Right lobe of liver (tissue), 6 donors: Measurements from ENCODE around the gene LINC00237. TPM values are rescaled to one million over a fixed set of nuclear protein-coding genes. Genes with fewer than 3 reads are reported as not detected.
A peak's percentile ranks its signal among the peaks of the same experiment; 100 is the strongest.

Experiments
- ATAC-seq, 4 donors: fragments of 200-7000 bp; cut with Tn5 transposase; one replicate each; pipeline ENCODE4 v1.9.1; 2020; ENCODE audit warnings: mild to moderate bottlenecking in 4 of 4, moderate library complexity in 4 of 4
- DNase-seq, 3 donors: peaks; one replicate each; pipeline ENCODE4 v3.0.0-alpha.2; 2020
- H3K27ac ChIP-seq, 3 donors: fragments of 200-600 bp; one replicate each; pipeline ENCODE4 v1.8.0; 2022
- H3K27me3 ChIP-seq, 2 donors: fragments of 200-600 bp; one replicate each; pipeline ENCODE4 v1.8.0; 2022
- H3K36me3 ChIP-seq, 4 donors: fragments of 200-600 bp; sonication (generic) in 1 of 4; one replicate each; pipeline versions ENCODE4 v1.5.1 to v1.8.0; 2017 to 2022; ENCODE audit warnings: control low read depth in 1 of 4
- H3K4me1 ChIP-seq, 4 donors: fragments of 200-600 bp; sonication (generic) in 1 of 4; one replicate each; pipeline versions ENCODE4 v1.5.1 to v1.8.0; 2017 to 2022; ENCODE audit warnings: control low read depth in 1 of 4
- H3K4me3 ChIP-seq, 3 donors: fragments of 200-600 bp; one replicate each; pipeline ENCODE4 v1.8.0; 2022
- H3K9me3 ChIP-seq, 4 donors: fragments of 200-600 bp; sonication (generic) in 1 of 4; one replicate each; pipeline versions ENCODE4 v1.5.1 to v1.8.0; 2017 to 2022; ENCODE audit warnings: control low read depth in 1 of 4
- POLR2A ChIP-seq: fragments of 450-650 bp; IDR thresholded peaks from one replicate; pipeline ENCODE4 v1.6.1; 2017; ENCODE audit warnings: antibody characterized with exemption, mild to moderate bottlenecking
- WGBS: methylation state at CpG from one replicate; pipeline ENCODE4 v1.1.6; 2018; ENCODE audit warnings: low coverage, low lambda C conversion rate; ENCODE audit not compliant: insufficient coverage; ENCODE audit errors: missing lambda C conversion rate; 5-methylcytosine and 5-hydroxymethylcytosine counted together
- intact Hi-C, 2 donors: fragments of 100-400 bp; cut with DNase I; formaldehyde crosslinking; loops; one replicate each; pipeline versions ENCODE4 v1.11.2 to v1.14.1; 2022
- total RNA-seq, 6 experiments: library from RNA; depleted of rRNA in 2 of 6; stranded (reverse); fragments of >200 nt in 2 of 6; fragmentation: NEBNext Ultra II Directional in 3 of 6; extraction: Animal tissue kit (Norgen Biotek cat#: 25700) in 3 of 6; gene quantifications; one replicate each; pipeline versions ENCODE4 v1.1.0 to v1.2.4, GENCODE V29; 2016 to 2023
- TF ChIP-seq, protein P1 (sequence below), 4 donors: fragments of 200-600 bp in 3 of 4; fragments of 450-650 bp in 1 of 4; IDR thresholded peaks; one replicate each; pipeline versions ENCODE4 v1.5.1 to v1.8.0; 2016 to 2022; ENCODE audit warnings: antibody characterized with exemption in 4 of 4, mild to moderate bottlenecking in 2 of 4
- donor health status: DM: no; HTN: yes; CAD: no.
- donor health status: DM: no; HTN: no; CAD: no.
- donor health status: DM: no; HTN: no; CAD: no.
- donor health status: DM: no; HTN: yes; CAD: no.
- donor health status: DM: no; HTN: yes; CAD: no.

LINC00237 gene
- total RNA-seq, 6 experiments from 2014 or later, result not detected

DNA sequence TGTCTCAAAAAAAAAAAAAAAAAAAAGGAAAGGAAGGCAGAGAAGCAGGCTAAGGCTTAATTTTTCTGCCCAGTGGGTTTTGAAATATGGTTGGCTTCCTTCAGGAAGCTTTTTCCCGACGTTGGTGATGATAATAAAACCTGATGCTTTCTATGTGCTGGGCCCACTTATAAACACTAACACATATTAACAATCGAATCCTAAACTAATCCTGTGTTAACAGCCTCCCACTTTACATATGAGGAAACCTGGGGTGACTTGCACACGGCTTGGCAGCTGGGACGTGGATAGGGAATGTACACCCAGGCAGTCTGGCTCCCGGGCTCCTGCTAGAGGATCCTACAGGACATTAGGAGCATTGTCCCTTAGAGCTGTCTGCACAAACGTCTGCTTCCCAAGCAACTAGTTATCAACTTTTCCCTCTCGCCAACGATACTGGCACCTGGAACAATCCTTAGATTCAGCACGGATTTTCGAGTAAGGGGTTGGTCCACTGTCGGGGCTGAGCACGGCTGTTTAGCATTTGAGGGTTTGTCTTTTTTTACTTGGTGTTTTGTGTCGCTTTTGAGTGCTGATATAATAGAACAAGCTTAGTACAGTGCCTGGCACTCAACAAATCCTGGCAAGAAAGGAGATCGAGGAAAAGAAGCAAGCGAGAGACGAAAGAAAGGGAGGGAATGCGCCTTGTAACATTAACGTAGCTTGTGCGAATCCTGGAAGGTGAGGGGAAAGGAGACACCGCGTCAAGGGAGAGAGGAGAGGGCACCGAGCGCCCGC lies 19.1 kb upstream of the LINC00237 start:
- 1% methylated on average over 19 of the region's 25 CpGs for WGBS
- H3K4me1 ChIP-seq, result peaks cover 0 to 5% (median 0%) of the 10 kb centered on the region in 4 donors
- H3K27me3 ChIP-seq, result no peaks in the 10 kb centered on the region
- H3K9me3 ChIP-seq, result no peaks in the 10 kb centered on the region
- TF ChIP-seq, protein P1, sequence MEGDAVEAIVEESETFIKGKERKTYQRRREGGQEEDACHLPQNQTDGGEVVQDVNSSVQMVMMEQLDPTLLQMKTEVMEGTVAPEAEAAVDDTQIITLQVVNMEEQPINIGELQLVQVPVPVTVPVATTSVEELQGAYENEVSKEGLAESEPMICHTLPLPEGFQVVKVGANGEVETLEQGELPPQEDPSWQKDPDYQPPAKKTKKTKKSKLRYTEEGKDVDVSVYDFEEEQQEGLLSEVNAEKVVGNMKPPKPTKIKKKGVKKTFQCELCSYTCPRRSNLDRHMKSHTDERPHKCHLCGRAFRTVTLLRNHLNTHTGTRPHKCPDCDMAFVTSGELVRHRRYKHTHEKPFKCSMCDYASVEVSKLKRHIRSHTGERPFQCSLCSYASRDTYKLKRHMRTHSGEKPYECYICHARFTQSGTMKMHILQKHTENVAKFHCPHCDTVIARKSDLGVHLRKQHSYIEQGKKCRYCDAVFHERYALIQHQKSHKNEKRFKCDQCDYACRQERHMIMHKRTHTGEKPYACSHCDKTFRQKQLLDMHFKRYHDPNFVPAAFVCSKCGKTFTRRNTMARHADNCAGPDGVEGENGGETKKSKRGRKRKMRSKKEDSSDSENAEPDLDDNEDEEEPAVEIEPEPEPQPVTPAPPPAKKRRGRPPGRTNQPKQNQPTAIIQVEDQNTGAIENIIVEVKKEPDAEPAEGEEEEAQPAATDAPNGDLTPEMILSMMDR (IDR thresholded peaks at IDR 0.05), result peak; percentile 12 to 27 (median 18)
- TF ChIP-seq POLR2A, result no peak
- H3K4me3 ChIP-seq, result peak overlapping the region; percentile 90 to 95 (median 92)
- intact Hi-C loops, result no loop called here
- peak overlapping the region in 2 of 3 donors; percentile 12 to 59 for H3K27ac ChIP-seq
- ATAC-seq, result peak; percentile 60 to 68 (median 64)
- DNase-seq, result peak in 2 of 3 donors; percentile 53 to 63
- no peaks in the 10 kb centered on the region for H3K36me3 ChIP-seq

DNA sequence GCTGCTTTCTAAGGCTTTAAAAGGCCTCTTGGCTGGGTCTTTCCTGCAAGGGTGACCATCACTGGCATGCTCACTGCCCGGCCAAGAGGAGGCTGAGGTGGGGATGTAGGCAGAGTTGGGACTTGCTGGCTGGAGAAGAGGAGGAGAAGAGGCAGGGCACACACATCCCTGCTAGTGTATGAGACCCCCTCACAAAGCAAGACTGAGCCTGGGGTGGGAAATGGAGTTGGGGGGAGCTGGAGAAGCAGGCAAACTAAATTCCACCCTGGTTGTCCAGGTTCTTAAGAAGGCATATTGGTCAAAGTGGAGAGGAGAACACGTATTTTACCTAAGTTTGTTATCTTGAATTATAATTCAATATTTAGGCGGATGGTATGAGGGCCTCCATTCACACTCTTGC lies 18.0 kb upstream of the LINC00237 start:
- no peak for DNase-seq
- Histone ChIP-seq H3K36me3 (no peaks in the 10 kb centered on the region), H3K27ac (no peak overlapping the region), H3K27me3 (no peaks in the 10 kb centered on the region), H3K4me3 (no peak overlapping the region), H3K9me3 (no peaks in the 10 kb centered on the region), H3K4me1 (peaks cover 0 to 5% (median 0%) of the 10 kb centered on the region in 4 donors)
- ATAC-seq, result no peak
- intact Hi-C loops, result no loop called here
- WGBS, result 89% methylated on average over 3 of the region's 3 CpGs
- TF ChIP-seq, protein P1 (IDR thresholded peaks at IDR 0.05), result no peak
- TF ChIP-seq POLR2A, result no peak

DNA sequence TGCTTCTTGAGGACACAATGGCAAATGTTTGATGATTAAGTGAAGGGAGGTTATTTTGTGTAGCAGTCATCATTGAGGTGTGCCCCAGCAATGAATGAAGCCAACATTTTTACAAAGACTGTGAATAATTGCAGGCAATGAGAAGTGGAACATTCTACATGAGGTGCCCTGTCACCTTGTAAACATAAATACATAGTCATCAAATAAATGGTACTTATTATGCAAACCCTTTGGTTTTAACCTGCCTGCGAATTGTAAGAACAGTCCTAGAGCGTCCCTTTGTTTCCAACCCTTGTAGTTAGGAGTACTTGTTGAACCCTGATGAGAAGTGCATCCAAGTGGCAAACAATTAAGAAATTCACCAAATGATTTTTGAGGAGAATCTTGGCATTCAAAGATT lies 12.6 kb upstream of the LINC00237 start:
- TF ChIP-seq POLR2A, result no peak
- TF ChIP-seq, protein P1 (IDR thresholded peaks at IDR 0.05), result no peak
- no peaks in the 10 kb centered on the region for H3K36me3 ChIP-seq
- no peak overlapping the region for H3K4me3 ChIP-seq
- no peak overlapping the region for H3K27ac ChIP-seq
- ATAC-seq, result no peak
- H3K4me1 ChIP-seq, result no peaks in the 10 kb centered on the region
- no peaks in the 10 kb centered on the region for H3K27me3 ChIP-seq
- intact Hi-C loops, result no loop called here
- 73% methylated on average over 2 of the region's 2 CpGs for WGBS
- no peaks in the 10 kb centered on the region for H3K9me3 ChIP-seq
- DNase-seq, result no peak

DNA sequence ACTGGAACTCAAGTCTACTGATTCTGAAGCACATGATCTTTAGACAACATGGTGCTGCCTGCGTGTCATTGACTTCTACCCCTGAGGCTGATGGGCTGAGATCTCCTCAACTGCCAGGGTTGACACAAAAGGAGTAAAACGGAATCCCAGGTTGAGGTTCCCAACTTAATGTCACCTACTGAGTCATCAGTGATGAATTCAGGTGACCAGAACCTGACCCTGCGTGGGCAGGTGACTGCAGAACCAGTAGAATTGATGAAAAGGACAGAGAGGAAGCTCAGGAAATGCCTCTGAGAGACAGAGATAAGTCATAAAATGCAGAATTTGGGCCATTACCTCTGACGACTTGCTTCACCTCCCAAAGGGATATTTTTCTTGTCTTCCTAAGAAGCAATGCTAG lies 12.0 kb upstream of the LINC00237 start:
- 61% methylated on average over 3 of the region's 4 CpGs for WGBS
- Histone ChIP-seq H3K9me3 (no peaks in the 10 kb centered on the region), H3K27ac (no peak overlapping the region), H3K4me1 (no peaks in the 10 kb centered on the region), H3K27me3 (no peaks in the 10 kb centered on the region), H3K4me3 (no peak overlapping the region), H3K36me3 (no peaks in the 10 kb centered on the region)
- DNase-seq (no peak), ATAC-seq (no peak)
- intact Hi-C loops, result no loop called here
- TF ChIP-seq, protein P1 (IDR thresholded peaks at IDR 0.05), result no peak
- no peak for TF ChIP-seq POLR2A
